GM21381 (cell line): ENCODE measurements around the gene INSM2.

Experiments
- ATAC-seq: cut with Tn5 transposase; IDR thresholded peaks from one replicate; pipeline ENCODE4 v1.9.1; 2021; ENCODE audit warnings: mild to moderate bottlenecking, moderate library complexity; ENCODE audit not compliant: unreplicated experiment

The INSM2 gene

DNA sequence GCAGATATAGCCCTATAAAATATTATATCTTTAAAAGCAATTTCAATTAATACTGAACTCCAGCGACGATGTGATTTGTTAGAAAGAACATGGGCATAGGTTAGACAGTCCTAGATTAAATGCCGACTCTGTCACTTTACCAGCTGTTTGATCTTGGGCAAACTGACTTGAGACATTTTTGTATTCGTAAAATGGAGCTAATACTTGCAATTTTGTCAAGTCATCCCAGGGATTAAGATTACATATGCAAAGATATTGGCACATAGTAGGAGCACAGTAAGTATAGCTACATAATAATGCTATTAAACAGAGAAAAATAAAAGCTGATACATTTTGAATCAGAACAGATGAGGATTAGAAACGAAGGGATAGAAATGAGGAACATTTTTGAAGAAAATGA lies 9.0 kb downstream of the INSM2 start:
- ATAC-seq = no peak

DNA sequence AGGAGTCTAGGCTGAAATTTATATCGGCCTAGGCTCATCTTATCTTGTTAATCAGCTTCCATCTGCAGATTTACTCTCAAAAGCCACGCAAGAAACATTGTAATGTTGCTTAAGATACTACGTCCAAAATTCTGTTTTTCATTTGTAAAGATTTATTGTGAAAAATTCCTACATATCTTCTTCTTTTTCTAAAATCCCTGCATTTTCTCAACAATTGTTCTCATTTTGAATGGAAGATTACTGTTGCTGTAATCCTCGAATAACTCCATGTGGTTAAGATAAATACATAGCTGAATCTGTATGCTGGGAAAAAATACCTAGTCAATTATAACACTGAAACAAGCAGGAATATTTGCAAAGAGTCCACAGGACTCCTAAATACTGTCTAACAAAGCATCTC lies 15.6 kb downstream of the INSM2 start:
- ATAC-seq = no peak

DNA sequence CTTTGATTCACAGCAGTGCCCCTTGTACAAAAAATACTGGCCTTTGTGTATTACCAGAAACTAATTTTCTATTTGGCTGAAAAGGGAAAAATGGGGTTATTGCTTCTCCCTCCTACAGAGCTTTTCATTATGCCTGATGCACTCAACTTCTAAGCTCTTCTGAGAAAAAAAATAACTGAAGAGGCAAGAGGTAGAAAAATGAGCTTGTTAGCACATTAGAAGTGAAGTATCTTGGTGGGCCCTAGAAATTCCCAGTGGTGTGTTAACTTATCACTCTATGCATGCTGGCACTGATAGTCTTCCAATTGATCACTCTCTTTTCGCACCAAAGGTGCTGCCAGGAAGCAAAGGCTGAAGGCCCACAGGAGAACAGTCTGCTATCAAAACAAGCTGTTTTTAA lies 17.1 kb downstream of the INSM2 start:
- no peak for ATAC-seq

DNA sequence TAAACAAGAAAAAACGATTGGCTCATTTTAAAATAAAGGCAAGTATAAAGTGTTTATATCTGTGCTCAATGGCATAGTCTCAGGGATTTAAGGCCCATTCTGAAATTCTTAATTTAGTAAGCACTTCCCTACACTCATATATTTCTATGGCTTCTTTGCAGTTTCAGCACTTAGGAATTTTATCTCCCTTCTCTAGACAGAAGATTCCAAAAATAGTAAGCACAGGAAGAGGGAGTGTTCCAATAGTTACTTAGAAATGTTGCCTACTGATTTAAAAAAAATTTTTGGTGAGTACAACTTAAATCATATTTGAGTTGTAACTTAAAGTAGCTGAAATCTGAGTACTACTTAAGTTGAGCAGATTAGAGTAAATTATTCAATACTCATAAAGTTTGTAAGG lies 19.8 kb downstream of the INSM2 start:
- no peak for ATAC-seq

DNA sequence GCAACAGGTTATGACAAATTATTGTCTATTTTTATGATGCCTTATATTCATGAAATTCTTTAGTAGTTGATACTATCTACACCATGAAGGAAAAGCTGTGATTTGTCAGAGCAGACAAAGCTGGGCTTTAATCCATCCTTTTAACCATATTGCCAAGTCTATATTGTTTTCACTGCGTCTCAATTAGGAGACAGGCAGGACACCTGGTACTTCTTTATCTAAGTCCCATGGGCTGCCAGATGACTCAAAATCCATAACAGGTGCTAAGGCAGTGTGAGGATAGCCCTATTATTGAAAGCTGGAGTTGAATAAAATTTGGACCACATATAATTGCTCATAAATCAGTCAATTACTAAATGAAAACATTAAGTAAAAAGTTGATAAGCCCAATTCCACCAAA lies 22.6 kb downstream of the INSM2 start:
- ATAC-seq = no peak

DNA sequence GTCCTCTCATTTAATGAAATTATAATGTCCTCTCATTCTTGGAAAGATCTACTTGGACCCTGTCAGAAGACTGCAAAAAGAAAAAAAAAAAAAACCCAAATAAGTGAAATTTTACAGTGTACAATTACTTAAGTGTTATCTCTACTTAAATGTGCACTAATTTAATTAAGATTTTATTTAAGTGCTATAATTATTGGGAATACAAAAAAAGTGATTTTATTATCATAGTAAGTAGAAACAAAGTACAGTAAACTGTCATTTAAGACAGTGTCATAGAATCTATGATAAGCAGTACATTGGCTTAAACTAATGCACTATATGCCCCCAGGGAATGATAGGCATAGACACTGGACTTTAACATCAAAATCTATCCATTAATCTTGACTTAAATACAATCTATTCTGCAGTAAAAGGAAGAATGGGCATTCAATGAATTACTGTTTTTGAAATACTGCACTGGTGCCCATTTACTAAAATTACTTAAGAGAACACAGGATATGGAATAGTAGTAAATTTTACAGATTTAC lies 23.3 kb downstream of the INSM2 start:
- no peak for ATAC-seq

DNA sequence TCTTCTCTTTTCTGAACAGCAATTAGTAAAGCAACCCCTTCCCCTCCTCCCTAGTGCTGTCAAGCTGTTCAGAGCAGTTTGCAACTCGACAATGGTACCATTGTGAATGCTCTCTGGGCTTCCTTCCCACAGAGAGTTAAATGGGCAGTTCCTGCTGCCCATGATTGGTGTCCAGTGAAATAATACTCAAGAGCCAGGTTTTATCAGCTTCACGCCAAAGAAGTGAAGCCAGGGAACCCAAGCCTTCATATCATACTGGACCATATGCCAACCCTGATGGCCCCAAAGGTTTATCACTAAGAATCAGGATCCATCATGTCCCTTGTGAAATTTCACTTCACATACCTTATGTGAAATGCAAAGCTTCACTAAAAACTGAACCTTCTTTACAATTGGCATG lies 24.7 kb downstream of the INSM2 start:
- ATAC-seq = no peak

DNA sequence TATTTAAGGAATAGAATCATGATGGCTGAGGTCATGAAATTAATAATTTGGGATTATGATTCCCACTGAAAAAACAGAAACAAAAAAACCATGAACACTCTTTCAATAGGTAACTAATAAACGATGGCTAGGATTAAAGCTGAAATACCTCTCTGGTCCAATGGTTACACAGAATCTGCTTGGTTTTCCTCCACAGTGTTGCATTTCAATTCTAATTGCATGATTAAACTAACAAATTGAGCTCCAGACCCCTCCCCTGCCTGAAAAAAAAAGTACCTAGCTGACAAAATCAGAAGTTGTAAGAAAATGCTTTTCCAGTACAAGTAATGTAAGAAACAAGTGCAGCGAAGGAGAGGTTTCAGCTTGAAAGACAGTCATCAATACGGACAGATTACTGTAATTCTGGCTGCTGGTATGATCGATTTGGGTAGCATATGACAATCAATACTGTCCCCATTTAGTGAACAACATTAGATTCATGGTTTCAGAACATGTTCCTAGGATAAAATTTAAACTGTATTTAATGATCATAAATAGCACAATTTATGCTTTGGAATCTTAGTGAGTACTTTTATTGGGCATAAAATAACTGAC lies 32.0 kb downstream of the INSM2 start:
- no peak for ATAC-seq

DNA sequence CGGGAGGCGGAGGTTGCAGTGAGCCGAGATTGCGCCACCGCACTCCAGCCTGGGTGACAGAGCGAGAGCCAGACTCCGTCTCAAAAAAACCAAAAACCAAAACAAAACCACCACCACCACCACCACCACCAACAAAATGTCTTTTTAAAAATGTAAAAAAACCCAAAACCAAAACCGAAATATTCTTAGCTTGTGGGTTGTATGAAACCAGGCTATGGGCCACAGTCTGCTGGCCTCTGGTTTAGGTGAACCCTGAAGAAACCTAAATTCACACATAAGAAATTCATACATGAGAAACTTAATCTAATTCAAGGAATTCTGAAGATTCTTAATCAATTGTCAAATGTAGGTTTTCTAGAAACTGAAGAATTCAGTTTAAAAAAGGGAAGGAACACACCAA lies 37.6 kb downstream of the INSM2 start:
- no peak for ATAC-seq

DNA sequence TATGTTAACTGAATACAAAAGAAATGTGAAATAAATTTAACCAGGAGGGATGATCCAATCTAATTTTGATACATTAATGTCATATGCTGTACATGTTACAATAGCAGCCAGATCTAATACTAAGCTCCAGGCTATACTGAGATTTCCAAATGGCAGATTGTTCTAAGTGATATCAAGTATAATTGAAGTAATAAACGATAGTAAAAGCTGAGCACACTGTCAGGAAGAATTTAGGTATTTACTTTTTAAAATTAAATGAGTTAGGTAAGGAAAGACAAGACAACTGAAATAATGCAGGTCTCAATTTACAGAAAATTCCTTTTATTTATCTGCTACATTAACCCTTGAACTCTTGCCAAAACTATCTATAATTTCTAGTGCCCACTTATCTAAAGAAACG lies 39.9 kb downstream of the INSM2 start:
- ATAC-seq = no peak

DNA sequence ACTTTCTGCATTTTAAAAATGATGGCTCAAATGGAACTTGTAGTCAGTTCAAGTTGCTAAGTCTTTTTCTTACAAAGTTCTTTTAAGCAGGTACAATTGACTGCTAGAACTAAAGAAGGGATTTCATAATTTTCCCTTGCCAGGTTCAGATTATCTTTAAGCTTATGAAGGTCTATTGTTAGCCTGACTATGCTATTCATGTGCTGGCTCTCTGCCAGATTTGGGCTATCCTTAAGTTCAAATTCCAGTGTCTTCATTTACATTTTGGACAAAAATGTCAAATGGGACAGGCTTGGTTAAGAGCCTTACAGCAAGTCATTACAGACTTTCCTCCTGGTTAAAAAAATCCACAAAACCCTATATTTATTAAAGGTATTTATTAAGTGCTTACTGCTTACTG lies 42.3 kb downstream of the INSM2 start:
- no peak for ATAC-seq

DNA sequence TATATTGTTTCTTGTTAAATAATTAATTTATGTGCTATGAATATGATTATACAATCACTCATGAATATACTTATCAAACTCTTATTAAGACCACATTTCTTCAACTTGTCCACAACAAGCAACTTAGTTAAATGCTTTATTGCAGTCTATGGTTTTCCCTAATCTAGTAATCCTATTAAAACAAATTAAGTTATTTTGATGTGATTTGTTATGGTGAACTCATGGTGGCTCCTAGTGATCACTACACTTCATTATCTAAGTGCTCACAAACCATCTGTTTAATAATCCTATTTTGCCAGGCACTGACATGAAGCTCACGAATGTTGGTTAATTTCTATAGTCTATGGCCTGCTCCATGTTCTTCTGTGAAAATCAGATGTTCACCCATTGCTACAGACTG lies 42.9 kb downstream of the INSM2 start:
- no peak for ATAC-seq

DNA sequence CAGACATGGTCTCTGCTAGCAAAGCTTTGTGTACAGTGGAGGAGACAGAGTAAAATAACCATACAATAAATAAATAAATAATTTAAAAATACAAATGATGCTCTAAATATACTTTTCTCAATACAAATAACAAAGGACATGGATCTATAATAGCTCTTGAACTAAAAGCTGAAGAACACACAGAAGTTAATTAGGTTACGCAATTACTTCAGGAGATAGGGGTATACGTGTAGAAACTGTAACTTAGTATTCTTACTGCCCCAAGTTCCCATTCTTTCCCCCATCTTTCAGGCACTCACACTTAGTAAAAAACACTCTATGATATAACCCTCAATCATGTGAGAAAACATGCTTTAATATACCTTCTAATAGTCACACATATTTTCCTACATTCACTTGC lies 44.2 kb downstream of the INSM2 start:
- ATAC-seq = no peak

DNA sequence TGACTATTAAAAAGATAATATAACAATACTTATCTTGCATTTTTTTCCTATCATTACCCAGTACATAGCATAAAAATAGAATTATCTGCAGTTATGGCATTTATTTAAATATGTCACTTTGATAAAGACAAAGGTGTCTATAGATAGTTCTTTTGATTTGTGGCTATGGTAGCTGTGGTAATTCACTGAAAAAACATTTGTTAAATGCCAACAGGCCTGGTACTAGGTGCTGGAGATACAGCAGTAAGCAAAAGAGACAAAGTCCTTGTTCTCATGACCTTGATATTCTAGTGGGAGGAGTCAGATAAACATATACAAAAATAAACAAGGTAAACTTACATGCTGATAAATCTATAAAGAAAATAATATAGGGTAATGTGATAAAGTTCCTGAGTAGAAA lies 44.7 kb downstream of the INSM2 start:
- ATAC-seq = no peak
